HS-27A (cell line): ENCODE results near the gene NINJ2.
"Not testable (repeated sequence)": the region's sequence is repeated elsewhere in the genome, so short reads cannot be mapped to it uniquely, and the experiment has no call there.

Experiments used
- DNase-seq: peaks from one replicate; pipeline ENCODE4 v3.0.0-alpha.2; 2012; ENCODE audit warnings: low read depth, missing footprints

Gene NINJ2, protein sequence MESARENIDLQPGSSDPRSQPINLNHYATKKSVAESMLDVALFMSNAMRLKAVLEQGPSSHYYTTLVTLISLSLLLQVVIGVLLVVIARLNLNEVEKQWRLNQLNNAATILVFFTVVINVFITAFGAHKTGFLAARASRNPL

DNA sequence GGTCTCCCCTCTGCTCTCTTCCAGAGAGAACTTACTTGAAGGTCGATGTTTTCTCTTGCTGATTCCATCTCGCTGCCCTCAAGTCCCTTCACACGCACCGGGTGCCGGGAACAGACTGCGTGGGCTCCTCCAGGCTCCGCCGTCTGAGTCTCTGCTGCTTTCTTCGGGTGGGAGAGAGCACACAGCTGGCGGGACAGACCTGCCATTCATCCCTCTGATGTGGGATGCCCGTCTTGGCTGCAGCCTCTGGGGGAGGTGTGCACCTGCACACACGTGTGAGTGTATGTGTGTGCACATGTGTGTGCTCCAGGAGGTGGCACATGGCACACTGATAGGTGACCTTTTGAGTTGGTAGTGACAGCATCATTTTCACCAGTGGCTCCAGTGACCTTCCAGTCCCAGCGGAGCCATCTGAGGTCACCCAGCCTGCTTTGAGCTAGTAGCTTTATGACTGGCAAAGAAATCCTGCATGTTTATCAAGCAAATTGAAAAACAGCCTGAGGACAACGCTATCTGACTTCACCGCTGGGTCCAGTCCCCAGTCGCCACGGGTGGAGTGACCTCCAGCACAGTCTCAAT, at the start of gene NINJ2:
Gene NINJ2, minus strand, starts transcription at position 153 of the 579 bp plus-strand sequence. Its CDS starts 85 bp downstream, at position 68.
- DNase-seq = no peak

DNA sequence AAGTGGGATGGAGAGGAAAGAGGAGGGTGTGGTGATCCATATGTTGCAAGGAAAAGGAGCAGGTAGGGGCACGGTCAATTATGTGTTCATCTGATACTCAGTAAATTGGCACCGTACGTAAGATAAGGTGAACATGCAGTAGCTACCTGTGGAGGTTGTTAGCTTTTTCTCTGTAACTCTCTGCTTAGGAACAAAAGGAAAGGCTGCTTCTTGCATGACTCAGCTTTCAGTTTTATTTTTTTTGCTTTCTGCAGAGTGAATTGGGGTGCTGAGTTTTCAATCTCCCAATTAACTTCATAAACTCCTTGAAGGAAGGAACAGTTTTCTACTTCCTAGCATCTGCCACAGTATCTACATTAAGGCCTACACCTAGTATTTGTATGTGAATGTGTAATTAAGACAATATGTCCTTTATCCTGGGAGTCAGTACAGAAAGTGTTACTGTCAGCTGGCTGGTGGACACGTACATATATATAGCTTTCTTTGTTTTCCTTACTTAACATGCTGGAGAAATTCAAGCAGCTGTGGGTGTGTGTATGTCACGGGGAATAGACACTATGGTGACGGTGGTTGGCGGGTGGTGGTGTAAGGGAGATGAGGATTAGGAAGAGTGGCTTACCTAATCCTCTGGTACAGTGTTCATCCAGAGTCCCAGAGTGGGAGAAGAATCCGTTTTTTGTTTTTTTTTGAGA, 49.1 kb upstream of the NINJ2 start:
- no peak for DNase-seq

- DNase-seq = no peak
These were observed 46.3 kb upstream of the NINJ2 start for GRCh38 chr12:709455-710020.

- not testable (repeated sequence) for DNase-seq
These were observed 44.8 kb upstream of the NINJ2 start for GRCh38 chr12:708084-708483.

GRCh38 chr12:704516-705242, 41.4 kb upstream of the NINJ2 start:
- DNase-seq = no peak

GRCh38 chr12:701896-702539, 38.8 kb upstream of the NINJ2 start:
- DNase-seq = no peak

DNA sequence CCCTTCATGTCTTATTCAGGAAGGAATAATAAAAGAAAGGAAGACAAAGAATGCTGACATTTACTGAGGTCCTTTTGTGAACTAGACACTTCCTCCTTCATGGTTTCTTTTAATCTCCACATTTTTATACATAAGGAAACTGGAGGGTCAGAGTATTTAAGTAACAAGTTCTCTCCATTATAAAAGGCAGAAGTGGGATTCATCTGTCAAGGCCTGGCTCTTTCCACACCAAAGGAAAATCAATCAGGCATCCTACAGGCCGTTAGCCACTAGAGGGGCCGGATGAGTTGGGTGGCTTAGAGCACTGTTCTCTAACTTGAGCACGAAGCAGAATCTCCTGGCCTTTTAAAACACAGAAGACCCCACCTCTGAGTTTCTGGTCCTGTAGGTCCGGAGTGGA, 36.8 kb upstream of the NINJ2 start:
- no peak for DNase-seq

DNA sequence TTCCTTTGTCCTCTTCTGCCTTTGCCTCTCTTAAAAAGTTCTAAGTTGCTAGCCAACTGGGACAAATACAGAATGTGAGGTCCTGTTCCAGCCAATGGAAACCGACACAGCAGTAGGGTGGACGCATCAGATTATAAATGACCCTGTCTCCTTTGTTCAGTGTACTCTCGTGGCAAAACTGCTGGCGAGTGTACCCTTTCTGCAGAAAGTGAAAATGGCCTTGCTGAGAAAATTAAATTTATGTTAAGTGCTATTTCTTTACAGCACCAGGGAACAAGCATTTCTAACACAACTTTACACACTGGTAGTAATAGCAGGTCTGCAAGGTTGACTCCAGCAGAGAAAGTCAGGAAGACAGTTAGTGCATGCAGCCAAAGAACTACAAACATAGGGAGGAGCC, 35.0 kb upstream of the NINJ2 start:
- DNase-seq = not testable (repeated sequence)

- no peak for DNase-seq
These were observed 34.2 kb upstream of the NINJ2 start for GRCh38 chr12:697481-697880.

DNA sequence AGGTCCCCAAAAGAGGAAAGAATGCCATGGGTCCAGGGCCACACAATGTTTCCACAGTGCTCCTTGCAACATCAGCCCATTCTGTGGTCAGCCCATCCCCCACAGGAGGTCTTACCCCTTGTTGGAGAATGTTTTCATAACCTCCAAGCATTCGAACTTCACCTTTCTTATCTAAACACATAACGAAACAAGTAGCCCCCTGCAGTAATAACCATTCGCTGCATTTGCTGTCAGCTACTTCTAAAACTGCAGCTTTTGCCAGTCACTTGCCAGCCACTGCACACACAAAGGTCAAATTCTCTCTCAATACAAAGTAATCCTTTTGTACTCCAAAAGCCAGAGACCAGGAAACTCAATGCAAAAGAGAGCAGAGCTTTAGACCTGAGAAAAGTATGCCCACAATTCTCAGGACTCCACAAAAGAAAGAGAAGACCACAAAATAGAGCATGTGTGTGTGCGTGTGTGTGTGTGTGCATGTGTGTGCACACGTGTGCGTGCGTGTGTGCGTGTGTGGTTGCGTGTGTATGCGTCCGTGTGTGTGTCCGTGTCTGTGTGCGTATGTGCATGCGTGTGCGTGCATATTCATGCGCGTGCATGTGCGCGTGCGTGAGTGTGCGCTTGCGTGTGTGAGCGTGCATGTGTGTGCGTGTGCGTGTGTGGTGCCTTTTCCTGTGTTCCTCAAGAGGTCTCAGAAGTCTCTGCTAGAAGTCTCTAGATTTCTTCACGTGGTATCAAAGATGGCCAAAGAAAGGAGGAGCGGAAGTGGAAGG, 31.7 kb upstream of the NINJ2 start:
- DNase-seq = no peak

GRCh38 chr12:693934-694533, 30.8 kb upstream of the NINJ2 start:
- no peak for DNase-seq

DNA sequence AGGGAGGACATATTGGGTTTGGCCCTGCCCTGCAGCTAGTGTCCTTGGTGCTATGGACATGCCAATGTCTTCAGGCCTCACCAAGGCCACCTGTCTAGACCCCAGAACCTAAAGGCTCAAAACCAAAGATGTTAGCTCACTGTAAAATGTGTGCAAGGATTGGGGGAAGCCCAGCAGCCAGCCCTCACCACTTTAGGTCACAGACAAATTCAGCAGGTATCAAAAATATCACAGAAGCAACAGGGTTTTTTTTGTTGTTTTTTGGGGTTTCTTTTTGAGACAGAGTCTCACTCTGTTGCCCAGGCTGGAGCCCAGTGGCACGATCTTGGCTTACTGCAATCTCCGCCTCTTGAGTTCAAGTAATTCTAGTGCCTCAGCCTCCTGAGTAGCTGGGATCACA, 29.0 kb upstream of the NINJ2 start:
- no peak for DNase-seq

GRCh38 chr12:690466-690865, 27.2 kb upstream of the NINJ2 start:
- no peak for DNase-seq

GRCh38 chr12:685388-685787, 22.1 kb upstream of the NINJ2 start:
- no peak for DNase-seq

- DNase-seq = no peak
These were observed 21.2 kb upstream of the NINJ2 start for GRCh38 chr12:684416-684815.

DNA sequence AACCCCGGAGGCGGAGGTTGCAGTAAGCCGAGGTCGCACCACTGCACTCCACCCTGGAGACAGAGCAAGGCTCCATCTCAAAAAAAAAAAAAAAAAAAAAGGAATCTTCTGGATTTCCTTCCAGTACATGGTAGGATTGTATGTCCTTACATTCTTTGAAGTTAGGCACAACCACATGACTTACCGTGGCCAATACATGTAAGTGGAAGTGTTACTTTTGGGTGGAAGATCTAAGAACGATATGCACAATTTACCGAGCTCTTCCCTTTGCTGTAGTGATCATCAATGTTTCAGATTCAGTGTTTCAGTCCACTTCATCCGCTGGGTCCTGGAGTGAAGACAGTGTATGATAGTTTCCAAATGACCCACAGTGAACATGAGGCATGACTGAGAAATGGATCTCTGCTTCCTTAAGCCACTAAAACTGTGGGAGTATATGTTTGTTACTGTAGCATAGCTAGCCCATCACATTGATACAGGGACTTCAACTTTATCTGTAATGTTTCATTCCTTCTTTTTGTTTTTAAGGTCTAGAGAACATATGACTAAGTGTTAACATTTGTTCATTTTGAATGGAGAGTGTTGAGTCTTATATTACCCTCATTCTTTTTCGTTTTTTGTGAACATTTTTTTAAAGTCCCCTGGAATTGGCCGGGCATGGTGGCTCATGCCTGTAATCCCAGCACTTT, 18.5 kb upstream of the NINJ2 start:
- no peak for DNase-seq

GRCh38 chr12:678747-679712, 15.8 kb upstream of the NINJ2 start:
- no peak for DNase-seq

DNA sequence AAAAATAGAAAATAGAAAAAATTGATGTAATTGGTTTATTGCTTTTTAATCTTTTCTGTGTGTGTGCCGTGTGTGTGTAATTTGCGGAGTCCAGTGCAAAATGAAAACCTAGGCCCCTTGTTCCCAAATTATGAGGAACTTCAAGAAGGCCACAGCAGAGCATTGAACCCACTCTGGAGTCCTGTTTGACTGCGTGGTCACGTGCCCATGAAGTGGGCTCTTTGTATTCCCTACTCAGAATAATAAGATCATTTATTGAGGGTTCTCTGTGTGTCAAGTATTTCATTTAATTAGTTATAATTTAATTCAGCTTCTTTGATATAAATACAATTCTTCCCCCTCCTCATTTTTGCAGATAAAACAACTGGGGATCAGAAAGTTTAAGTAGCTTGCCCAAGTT, 12.3 kb upstream of the NINJ2 start:
- no peak for DNase-seq

GRCh38 chr12:674272-674781, 11.1 kb upstream of the NINJ2 start:
- DNase-seq = no peak
